ENCODE results near the gene LRTM2. TPM values are rescaled to one million over a fixed set of nuclear protein-coding genes. Genes with fewer than 3 reads are reported as not detected.

LRTM2 gene
- total and polyA plus RNA-seq, 9 of the 15 experiments (the other 6 are each of a cell fraction or from before 2014, with no cell fraction given) = 0.09 TPM; not detected in 8

DNA sequence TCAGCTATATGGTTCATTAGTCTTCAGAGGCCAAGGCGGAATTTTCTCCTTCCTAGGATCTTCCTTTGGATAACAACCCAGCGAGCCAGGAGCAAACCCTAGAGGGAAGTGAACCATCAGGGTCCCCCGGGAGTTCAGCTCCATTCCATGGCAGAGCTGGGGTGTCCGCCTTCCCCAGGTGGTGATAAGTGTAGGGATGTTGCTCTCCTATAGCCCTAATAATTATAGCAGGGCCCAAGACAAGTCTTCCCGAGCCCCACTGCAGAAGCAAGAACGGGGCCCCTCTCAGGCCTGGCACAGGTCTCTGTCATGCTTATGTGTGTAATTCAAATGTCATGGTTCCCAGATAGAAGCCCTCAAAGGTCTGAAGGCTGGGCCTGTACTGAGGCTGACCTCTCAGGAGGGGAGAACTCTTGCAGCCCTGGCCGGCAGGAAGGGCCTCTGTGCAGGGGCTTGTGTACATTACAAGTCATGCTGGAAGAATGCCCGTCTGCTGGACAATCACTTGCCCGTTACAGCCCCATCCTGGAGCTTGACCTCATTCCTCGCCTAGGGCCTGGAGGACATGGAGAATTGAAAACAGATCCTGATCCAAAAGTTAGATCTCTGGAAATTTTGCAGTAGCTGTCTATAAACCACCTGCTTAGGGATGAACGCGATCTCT, 17.3 kb downstream of the LRTM2 start:
- no peaks in the 10 kb centered on the region for H3K9me3 ChIP-seq (replicated peaks; ENCODE audit: control insufficient read depth, insufficient read depth, low read depth, low read length)
- ATAC-seq (no peak), DNase-seq (ENCODE audit: extremely low read depth in 1 of 4, low spot score in 3 of 4) (no peak), FAIRE-seq (no peak)
- H3K27me3 ChIP-seq (ENCODE audit: control insufficient read depth in 2 of 2, insufficient read depth in 2 of 2, low read length in 2 of 2) = peaks cover 34 to 89% of the 10 kb centered on the region in 2 experiments
- H3K4me1 ChIP-seq (replicated peaks in 1 of 2; ENCODE audit: control insufficient read depth in 2 of 2, insufficient read depth in 2 of 2, low read length in 2 of 2) = peaks cover 0 to 11% of the 10 kb centered on the region in 2 experiments; a peak in 1 of 5 replicates
- ChIA-PET POLR2A (no interaction called here), CTCF (ENCODE audit: low intra/inter-chr PET ratio) (no interaction called here)
- H4K20me1 ChIP-seq (replicated peaks; ENCODE audit: control insufficient read depth, insufficient read depth, low read length) = no peaks in the 10 kb centered on the region
- H3K9ac ChIP-seq (ENCODE audit: insufficient read depth in 1 of 2, low read depth in 2 of 2, low read length in 2 of 2) = no peak overlapping the region
- no peaks in the 10 kb centered on the region for H3K79me2 ChIP-seq (ENCODE audit: control insufficient read depth, insufficient read depth, low read length)
- no peak overlapping the region for H3K4me2 ChIP-seq (ENCODE audit: insufficient read depth, low read length)
- WGBS (ENCODE audit: insufficient coverage, low coverage, missing lambda C conversion rate) = 4% methylated on average over 10 of the region's 12 CpGs
- no peaks in the 10 kb centered on the region for H3K9me1 ChIP-seq (ENCODE audit: control insufficient read depth, insufficient read depth, low read length)
- in situ Hi-C loops (cut with MboI) (no loop called here), intact Hi-C loops (cut with micrococcal nuclease) (no loop called here)
- no peaks in the 10 kb centered on the region for H3K36me3 ChIP-seq (ENCODE audit: control insufficient read depth, insufficient read depth, low read length)
- H3K27ac ChIP-seq (ENCODE audit: extremely low read depth, low read depth, low read length) = no peak overlapping the region
- H2AFZ ChIP-seq (ENCODE audit: low read depth, low read length) = no peak overlapping the region
- H3K4me3 ChIP-seq = no peak overlapping the region
- BruUV-seq (replicated peaks) = no TSS peak
- TF ChIP-seq, protein P1, sequence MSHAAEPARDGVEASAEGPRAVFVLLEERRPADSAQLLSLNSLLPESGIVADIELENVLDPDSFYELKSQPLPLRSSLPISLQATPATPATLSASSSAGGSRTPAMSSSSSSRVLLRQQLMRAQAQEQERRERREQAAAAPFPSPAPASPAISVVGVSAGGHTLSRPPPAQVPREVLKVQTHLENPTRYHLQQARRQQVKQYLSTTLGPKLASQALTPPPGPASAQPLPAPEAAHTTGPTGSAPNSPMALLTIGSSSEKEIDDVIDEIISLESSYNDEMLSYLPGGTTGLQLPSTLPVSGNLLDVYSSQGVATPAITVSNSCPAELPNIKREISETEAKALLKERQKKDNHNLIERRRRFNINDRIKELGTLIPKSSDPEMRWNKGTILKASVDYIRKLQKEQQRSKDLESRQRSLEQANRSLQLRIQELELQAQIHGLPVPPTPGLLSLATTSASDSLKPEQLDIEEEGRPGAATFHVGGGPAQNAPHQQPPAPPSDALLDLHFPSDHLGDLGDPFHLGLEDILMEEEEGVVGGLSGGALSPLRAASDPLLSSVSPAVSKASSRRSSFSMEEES (CRISPR knock-in tag; IDR thresholded peaks at IDR 0.05) = no peak
- TF ChIP-seq, protein P2, sequence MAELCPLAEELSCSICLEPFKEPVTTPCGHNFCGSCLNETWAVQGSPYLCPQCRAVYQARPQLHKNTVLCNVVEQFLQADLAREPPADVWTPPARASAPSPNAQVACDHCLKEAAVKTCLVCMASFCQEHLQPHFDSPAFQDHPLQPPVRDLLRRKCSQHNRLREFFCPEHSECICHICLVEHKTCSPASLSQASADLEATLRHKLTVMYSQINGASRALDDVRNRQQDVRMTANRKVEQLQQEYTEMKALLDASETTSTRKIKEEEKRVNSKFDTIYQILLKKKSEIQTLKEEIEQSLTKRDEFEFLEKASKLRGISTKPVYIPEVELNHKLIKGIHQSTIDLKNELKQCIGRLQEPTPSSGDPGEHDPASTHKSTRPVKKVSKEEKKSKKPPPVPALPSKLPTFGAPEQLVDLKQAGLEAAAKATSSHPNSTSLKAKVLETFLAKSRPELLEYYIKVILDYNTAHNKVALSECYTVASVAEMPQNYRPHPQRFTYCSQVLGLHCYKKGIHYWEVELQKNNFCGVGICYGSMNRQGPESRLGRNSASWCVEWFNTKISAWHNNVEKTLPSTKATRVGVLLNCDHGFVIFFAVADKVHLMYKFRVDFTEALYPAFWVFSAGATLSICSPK (IDR thresholded peaks at IDR 0.05; ENCODE audit: borderline replicate concordance) = no peak
- TF ChIP-seq, protein P3, sequence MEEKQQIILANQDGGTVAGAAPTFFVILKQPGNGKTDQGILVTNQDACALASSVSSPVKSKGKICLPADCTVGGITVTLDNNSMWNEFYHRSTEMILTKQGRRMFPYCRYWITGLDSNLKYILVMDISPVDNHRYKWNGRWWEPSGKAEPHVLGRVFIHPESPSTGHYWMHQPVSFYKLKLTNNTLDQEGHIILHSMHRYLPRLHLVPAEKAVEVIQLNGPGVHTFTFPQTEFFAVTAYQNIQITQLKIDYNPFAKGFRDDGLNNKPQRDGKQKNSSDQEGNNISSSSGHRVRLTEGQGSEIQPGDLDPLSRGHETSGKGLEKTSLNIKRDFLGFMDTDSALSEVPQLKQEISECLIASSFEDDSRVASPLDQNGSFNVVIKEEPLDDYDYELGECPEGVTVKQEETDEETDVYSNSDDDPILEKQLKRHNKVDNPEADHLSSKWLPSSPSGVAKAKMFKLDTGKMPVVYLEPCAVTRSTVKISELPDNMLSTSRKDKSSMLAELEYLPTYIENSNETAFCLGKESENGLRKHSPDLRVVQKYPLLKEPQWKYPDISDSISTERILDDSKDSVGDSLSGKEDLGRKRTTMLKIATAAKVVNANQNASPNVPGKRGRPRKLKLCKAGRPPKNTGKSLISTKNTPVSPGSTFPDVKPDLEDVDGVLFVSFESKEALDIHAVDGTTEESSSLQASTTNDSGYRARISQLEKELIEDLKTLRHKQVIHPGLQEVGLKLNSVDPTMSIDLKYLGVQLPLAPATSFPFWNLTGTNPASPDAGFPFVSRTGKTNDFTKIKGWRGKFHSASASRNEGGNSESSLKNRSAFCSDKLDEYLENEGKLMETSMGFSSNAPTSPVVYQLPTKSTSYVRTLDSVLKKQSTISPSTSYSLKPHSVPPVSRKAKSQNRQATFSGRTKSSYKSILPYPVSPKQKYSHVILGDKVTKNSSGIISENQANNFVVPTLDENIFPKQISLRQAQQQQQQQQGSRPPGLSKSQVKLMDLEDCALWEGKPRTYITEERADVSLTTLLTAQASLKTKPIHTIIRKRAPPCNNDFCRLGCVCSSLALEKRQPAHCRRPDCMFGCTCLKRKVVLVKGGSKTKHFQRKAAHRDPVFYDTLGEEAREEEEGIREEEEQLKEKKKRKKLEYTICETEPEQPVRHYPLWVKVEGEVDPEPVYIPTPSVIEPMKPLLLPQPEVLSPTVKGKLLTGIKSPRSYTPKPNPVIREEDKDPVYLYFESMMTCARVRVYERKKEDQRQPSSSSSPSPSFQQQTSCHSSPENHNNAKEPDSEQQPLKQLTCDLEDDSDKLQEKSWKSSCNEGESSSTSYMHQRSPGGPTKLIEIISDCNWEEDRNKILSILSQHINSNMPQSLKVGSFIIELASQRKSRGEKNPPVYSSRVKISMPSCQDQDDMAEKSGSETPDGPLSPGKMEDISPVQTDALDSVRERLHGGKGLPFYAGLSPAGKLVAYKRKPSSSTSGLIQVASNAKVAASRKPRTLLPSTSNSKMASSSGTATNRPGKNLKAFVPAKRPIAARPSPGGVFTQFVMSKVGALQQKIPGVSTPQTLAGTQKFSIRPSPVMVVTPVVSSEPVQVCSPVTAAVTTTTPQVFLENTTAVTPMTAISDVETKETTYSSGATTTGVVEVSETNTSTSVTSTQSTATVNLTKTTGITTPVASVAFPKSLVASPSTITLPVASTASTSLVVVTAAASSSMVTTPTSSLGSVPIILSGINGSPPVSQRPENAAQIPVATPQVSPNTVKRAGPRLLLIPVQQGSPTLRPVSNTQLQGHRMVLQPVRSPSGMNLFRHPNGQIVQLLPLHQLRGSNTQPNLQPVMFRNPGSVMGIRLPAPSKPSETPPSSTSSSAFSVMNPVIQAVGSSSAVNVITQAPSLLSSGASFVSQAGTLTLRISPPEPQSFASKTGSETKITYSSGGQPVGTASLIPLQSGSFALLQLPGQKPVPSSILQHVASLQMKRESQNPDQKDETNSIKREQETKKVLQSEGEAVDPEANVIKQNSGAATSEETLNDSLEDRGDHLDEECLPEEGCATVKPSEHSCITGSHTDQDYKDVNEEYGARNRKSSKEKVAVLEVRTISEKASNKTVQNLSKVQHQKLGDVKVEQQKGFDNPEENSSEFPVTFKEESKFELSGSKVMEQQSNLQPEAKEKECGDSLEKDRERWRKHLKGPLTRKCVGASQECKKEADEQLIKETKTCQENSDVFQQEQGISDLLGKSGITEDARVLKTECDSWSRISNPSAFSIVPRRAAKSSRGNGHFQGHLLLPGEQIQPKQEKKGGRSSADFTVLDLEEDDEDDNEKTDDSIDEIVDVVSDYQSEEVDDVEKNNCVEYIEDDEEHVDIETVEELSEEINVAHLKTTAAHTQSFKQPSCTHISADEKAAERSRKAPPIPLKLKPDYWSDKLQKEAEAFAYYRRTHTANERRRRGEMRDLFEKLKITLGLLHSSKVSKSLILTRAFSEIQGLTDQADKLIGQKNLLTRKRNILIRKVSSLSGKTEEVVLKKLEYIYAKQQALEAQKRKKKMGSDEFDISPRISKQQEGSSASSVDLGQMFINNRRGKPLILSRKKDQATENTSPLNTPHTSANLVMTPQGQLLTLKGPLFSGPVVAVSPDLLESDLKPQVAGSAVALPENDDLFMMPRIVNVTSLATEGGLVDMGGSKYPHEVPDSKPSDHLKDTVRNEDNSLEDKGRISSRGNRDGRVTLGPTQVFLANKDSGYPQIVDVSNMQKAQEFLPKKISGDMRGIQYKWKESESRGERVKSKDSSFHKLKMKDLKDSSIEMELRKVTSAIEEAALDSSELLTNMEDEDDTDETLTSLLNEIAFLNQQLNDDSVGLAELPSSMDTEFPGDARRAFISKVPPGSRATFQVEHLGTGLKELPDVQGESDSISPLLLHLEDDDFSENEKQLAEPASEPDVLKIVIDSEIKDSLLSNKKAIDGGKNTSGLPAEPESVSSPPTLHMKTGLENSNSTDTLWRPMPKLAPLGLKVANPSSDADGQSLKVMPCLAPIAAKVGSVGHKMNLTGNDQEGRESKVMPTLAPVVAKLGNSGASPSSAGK (IDR thresholded peaks at IDR 0.05) = no peak
- TF ChIP-seq NFYB (IDR thresholded peaks at IDR 0.05; ENCODE audit: extremely low read depth, insufficient read length) = no peak

Measured in K562 (cell line).